Adipocyte (in vitro differentiated cells): ENCODE measurements around the gene ARSI.

ENCODE experiments used
- DNase-seq: peaks from one replicate; pipeline ENCODE4 v3.0.0-alpha.2; 2015; ENCODE audit warnings: low read depth
- H3K27me3 ChIP-seq: replicated peaks from 2 replicates; pipeline ENCODE4 v1.7.0; 2013; ENCODE audit warnings: mild to moderate bottlenecking, low read length, moderate library complexity; ENCODE audit not compliant: control insufficient read depth, insufficient read depth
- H3K36me3 ChIP-seq: 2 replicates; pipeline ENCODE4 v1.7.0; 2013; ENCODE audit warnings: low read length, mild to moderate bottlenecking, moderate library complexity; ENCODE audit not compliant: control insufficient read depth, insufficient read depth, severe bottlenecking
- H3K4me1 ChIP-seq: 2 replicates; pipeline ENCODE4 v1.7.0; 2013; ENCODE audit warnings: mild to moderate bottlenecking, low read length, moderate library complexity; ENCODE audit not compliant: control insufficient read depth, insufficient read depth
- H3K4me3 ChIP-seq: 2 replicates; pipeline ENCODE4 v1.7.0; 2013; ENCODE audit warnings: mild to moderate bottlenecking, low read length, moderate library complexity
- H3K9ac ChIP-seq: 2 replicates; pipeline ENCODE4 v1.7.0; 2013; ENCODE audit warnings: mild to moderate bottlenecking, low read length, moderate library complexity
- H3K9me3 ChIP-seq: 2 replicates; pipeline ENCODE4 v1.7.0; 2013; ENCODE audit warnings: mild to moderate bottlenecking, low read length, moderate library complexity; ENCODE audit not compliant: control insufficient read depth

ARSI gene

DNA sequence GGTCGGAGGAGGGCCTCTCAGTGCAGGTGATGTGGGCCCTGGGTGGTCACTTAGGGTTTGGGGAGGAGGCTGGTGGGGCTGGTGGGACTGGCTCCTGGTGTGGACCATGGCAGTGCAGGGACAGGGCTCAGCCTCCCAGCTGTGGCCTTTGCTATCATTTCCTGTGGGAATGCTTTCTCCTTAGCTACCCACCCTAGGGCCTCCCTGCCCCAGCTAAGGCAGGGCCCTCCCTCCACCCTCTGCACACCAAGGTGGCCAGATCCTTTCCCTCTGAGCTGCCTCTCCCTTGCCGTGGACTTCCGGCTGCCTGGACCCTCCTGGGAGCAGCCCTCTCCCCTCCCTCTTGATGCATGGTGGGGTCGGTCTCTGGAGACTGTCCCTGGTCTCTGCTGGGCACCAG, 22.7 kb upstream of the ARSI start:
- no peaks in the 10 kb centered on the region for H3K36me3 ChIP-seq
- no peaks in the 10 kb centered on the region for H3K9me3 ChIP-seq
- no peak overlapping the region for H3K4me3 ChIP-seq
- H3K4me1 ChIP-seq = peaks cover 25% of the 10 kb centered on the region
- H3K9ac ChIP-seq = no peak overlapping the region
- H3K27me3 ChIP-seq = peaks cover 4% of the 10 kb centered on the region
- DNase-seq = no peak

DNA sequence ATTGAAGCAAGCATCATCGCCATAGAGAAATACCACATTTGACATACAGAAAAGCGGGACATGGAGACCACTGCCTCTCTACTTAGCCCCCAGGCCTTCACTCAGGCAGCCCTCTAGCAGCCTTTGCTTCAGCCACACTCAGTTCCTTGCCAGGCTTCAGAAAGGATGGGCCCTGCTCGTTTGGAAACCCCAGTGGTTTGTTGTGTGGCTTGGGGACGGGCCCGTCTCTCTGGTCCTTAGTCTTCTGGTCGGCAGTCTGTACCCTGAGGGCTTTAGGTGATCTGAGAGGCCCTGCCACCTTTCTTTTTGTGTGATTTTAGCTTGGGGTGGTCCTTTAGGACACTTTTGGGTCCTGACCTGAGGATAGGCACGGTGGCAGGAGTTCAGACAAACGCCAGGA, 21.1 kb upstream of the ARSI start:
- Histone ChIP-seq H3K36me3 (no peaks in the 10 kb centered on the region), H3K4me1 (peaks cover 27% of the 10 kb centered on the region), H3K9me3 (no peaks in the 10 kb centered on the region), H3K4me3 (no peak overlapping the region), H3K27me3 (peaks cover 4% of the 10 kb centered on the region), H3K9ac (no peak overlapping the region)
- no peak for DNase-seq

DNA sequence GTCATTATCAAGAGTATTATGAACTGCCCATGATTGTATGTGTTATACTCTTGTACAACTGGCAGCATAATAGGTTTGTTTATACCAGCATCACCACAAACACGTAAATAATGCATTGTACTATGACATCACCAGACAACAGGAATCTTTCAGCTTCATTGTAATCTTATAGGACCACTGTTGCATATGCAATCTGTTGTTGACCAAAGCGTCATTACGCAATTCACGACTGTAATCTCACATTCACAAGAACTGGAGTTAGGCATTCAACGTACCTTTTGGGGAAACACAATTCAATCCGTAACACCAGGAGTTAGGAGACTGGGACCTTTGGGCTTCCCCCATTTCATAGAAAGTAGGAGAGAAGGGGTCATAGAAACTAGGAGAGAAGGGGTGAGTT, 20.4 kb upstream of the ARSI start:
- no peak overlapping the region for H3K4me3 ChIP-seq
- H3K4me1 ChIP-seq = peaks cover 29% of the 10 kb centered on the region
- H3K36me3 ChIP-seq = no peaks in the 10 kb centered on the region
- no peak for DNase-seq
- peaks cover 4% of the 10 kb centered on the region for H3K27me3 ChIP-seq
- H3K9ac ChIP-seq = no peak overlapping the region
- H3K9me3 ChIP-seq = no peaks in the 10 kb centered on the region

DNA sequence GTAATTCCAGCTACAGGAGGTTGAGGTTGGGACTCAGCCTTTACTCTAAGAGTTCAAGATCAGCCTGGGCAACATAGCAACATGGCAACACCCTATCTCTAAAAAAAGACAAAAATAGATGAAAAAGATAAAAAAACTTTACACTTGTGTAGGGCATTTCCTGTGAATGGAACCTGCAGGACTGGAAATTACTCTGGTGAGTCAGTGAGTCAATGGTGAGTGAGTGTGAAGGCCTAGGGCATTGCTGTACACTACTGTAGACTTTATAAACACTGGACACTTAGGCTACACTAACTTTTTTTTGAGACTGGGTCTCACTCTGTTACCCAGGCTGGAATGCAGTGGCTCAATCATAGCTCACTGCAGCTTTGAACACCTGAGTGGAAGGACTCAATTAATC, 19.5 kb upstream of the ARSI start:
- DNase-seq = no peak
- Histone ChIP-seq H3K4me3 (no peak overlapping the region), H3K9me3 (no peaks in the 10 kb centered on the region)

DNA sequence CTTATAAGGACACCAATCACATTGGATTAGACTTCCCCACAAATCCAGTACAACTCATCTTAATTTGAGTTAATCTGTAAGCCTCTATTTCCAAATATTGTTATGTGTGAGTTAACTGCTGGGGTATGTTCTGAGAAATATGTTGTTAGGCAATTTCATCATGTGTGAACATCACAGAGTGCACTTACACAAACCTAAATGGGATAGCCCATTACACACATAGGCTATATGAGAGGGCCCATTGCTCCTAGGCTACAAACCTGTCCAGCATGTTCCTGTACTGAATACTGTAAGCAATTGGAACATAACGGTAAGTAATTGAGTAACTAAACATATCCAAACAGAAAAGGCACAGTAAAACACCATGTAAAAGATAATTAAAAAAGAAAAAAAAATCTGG, 19.1 kb upstream of the ARSI start:
- H3K4me1 ChIP-seq = peaks cover 42% of the 10 kb centered on the region
- H3K9me3 ChIP-seq = no peaks in the 10 kb centered on the region
- no peaks in the 10 kb centered on the region for H3K36me3 ChIP-seq
- H3K4me3 ChIP-seq = no peak overlapping the region
- no peak overlapping the region for H3K9ac ChIP-seq
- no peak for DNase-seq
- H3K27me3 ChIP-seq = no peaks in the 10 kb centered on the region

More for the DNA sequence above, 19.5 kb upstream of the ARSI start:
- Histone ChIP-seq H3K27me3 (no peaks in the 10 kb centered on the region), H3K36me3 (no peaks in the 10 kb centered on the region), H3K4me1 (peaks cover 37% of the 10 kb centered on the region), H3K9ac (no peak overlapping the region)

DNA sequence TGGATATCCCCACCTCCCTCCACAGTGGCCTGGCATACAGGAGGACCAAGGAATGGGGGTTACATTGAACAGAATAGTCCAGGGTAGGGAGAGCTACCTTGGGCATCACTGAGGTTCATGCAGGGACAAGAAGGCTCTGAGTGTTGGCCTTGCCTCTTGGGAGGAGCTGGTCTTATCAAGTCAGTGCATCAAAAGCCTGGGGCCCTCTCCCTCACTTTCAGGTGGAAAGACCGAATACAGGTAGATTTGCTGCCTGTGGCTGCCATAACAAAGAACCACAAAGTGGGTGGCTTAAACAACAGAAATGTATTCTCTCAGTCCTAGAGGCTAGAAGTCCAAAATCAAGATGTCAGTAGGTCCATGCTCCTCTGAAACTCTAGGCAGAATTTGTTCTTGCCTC, 18.5 kb upstream of the ARSI start:
- no peak overlapping the region for H3K4me3 ChIP-seq
- peaks cover 43% of the 10 kb centered on the region for H3K4me1 ChIP-seq
- H3K9ac ChIP-seq = no peak overlapping the region
- no peaks in the 10 kb centered on the region for H3K9me3 ChIP-seq
- H3K27me3 ChIP-seq = no peaks in the 10 kb centered on the region
- H3K36me3 ChIP-seq = no peaks in the 10 kb centered on the region
- DNase-seq = no peak

DNA sequence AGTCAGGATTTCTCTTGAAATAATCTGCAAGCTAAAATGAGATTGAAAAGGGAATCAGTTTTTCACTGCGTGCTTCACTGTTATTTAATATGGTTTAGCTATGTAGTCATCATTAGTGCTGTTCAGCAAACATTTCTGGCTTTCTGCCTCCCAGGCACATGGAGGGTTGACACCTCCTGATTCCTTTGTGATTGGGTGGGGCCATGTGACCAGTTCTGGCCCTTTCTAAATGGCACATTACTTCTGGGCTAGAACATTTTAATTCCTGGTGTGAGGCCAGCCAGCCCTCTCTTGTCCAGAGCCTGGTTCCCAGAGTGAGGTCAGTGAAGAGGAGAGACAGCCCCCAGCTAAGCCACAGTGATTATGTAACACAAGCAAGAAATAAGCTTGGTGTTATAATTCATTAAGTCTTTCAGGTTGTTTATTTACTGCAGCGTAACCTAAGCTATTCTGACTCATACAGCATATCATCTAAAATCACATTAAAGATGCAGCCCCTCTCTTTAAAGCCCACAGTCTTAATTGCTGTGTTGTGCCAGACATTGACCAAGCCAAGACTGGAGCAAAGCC, 17.4 kb upstream of the ARSI start:
- Histone ChIP-seq H3K9ac (no peak overlapping the region), H3K4me1 (peaks cover 43% of the 10 kb centered on the region), H3K9me3 (no peaks in the 10 kb centered on the region), H3K4me3 (no peak overlapping the region), H3K27me3 (no peaks in the 10 kb centered on the region), H3K36me3 (no peaks in the 10 kb centered on the region)
- peak; percentile 78 for DNase-seq

DNA sequence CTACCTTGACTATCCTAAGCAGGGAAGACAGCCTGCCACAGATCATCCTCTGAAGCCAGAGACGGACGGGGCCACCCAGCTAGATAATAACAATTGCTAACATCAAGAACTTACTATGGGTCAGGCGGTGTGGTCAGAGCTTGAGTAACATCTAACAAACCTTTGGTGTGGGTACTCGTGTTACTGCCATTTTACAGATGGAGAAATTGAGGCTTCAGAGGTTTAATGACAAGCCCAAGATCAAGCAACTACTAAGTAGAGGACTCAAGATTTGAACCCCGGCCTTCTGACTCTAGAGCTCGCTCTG, 16.7 kb upstream of the ARSI start:
- no peaks in the 10 kb centered on the region for H3K27me3 ChIP-seq
- no peak overlapping the region for H3K4me3 ChIP-seq
- no peaks in the 10 kb centered on the region for H3K36me3 ChIP-seq
- H3K9me3 ChIP-seq = no peaks in the 10 kb centered on the region
- H3K9ac ChIP-seq = no peak overlapping the region
- H3K4me1 ChIP-seq = peaks cover 43% of the 10 kb centered on the region
- DNase-seq = no peak

DNA sequence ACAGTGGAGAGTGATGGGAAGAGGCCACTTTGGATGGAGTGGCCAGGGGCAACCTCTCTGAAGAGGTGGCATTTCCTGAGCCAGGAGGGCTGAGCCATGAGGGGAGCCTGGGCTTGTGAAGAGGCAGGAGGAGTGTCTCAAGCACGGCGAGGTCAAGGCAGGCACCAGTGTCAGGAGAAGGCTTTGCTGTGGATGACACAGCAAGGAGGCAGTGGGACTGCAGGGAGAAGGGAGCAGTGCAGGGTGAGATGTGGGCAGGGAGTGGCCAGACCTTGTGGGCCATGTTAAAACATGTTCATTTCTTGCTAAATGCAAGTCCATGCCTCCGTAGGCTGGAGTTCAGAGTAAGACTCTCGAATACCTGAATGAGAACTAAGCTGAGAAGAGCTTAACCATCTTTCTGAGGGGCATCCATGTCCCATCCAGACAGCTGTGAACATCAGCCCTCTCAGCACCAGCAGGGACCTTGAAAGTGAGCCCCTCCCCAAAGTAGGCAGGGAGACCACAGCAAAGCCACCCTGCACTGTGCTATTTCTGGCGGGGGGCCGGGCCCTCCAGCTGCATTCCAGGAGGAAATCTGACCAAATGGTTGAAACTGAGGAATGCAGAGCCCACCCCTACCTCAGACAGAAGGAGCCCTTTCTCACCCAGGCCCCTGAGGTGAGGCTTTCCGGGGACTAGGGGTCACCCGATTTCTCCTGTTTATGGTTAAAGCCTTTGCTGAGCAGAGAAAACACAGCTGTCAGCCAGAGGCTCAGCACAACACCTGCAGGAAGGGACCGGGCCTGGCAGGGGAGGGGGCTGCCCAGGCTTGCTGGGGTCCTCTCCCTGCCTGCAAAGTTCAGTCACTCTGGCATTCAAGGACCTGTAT, 16.1 kb upstream of the ARSI start:
- H3K4me1 ChIP-seq = peaks cover 43% of the 10 kb centered on the region
- no peak overlapping the region for H3K4me3 ChIP-seq
- no peaks in the 10 kb centered on the region for H3K36me3 ChIP-seq
- no peak overlapping the region for H3K9ac ChIP-seq
- DNase-seq = no peak
- H3K27me3 ChIP-seq = no peaks in the 10 kb centered on the region
- no peaks in the 10 kb centered on the region for H3K9me3 ChIP-seq

DNA sequence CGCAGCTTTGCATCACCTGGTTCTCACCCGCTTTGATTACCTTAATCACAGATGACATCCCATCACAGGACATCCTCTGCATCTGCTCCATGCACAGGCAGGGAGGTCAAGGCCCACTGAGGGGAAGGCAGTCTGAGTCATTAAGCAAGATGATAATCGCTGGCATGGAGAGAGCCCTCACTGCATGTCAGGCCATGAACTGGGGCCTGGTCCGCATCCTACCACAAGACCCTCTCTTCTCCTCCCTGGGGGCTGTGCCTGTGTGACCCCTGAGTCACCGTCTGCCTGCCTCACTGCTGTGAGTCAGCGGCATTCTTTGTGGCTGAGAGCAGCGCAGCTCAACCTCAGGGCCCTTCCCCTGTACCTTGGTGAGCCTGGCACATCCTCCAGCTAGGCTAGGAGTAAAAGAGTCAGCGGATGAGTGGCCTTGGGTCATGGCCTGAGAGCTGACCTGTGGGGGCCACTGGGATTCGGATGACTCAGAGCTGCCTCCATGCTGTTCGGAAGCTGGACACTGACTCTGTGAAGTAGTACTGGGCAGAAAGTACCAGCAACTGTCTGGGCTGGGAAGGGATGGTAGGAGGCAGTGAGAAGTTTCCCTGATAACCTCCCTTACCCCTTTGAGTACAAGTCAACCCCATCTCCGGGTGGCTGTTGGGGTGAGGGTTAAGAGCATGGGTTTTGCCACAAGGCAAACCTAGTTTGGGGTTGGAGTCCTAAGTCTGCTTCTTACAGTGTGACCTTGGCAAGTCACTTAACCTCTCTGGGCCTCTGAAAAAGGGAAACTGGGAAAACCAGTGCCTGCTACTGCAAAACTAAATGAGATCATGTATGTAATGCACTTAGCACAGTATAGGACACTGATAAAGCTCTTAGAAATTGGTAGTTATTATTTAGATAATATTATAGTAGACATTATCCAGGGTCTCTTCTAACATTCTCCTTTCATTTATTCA, 14.6 kb upstream of the ARSI start:
- DNase-seq = peak; percentile 92
- Histone ChIP-seq H3K27me3 (no peaks in the 10 kb centered on the region), H3K36me3 (no peaks in the 10 kb centered on the region), H3K4me3 (no peak overlapping the region), H3K4me1 (peaks cover 43% of the 10 kb centered on the region), H3K9ac (no peak overlapping the region), H3K9me3 (no peaks in the 10 kb centered on the region)

DNA sequence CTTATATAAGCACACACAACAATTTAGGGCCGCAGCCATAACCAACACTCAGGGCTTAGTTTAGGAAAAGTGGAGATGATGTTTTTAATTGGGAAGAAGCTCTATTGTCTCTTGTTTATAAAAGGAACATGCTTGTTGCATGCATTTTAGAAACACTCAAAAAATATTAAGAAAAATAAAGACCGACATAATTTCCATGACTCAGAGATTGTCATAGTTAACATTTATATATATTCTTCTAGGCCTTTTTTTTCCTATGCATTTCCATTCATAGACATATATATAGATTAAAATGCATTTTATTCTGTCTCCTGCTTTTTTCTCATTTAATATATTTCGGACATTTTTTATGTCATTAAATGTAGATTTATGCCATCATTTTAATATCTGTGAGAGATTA, 13.6 kb upstream of the ARSI start:
- no peaks in the 10 kb centered on the region for H3K9me3 ChIP-seq
- no peak overlapping the region for H3K9ac ChIP-seq
- DNase-seq = peak; percentile 29
- peaks cover 43% of the 10 kb centered on the region for H3K4me1 ChIP-seq
- no peak overlapping the region for H3K4me3 ChIP-seq
- no peaks in the 10 kb centered on the region for H3K27me3 ChIP-seq
- no peaks in the 10 kb centered on the region for H3K36me3 ChIP-seq
